Globus pallidus (tissue), 1 donor: Measurements from ENCODE around the gene PRSS33.

Source experiments
- DNase-seq: peaks from one replicate; pipeline ENCODE4 v3.0.0-alpha.2; 2015; ENCODE audit warnings: low spot score

The PRSS33 gene

GRCh38 chr16:2787406-2787805, at the start of gene PRSS33:
PRSS33 (minus strand) TSS chr16:2787560; CDS start chr16:2786547, 1,013 bp downstream.
- DNase-seq, result no peak

- no peak for DNase-seq
Observed at GRCh38 chr16:2836646-2837508, 49.5 kb upstream of the PRSS33 start.

- no peak for DNase-seq
Observed at GRCh38 chr16:2835638-2836493, 48.5 kb upstream of the PRSS33 start.

GRCh38 chr16:2834968-2835367, 47.6 kb upstream of the PRSS33 start:
- DNase-seq, result no peak

- no peak for DNase-seq
Observed at GRCh38 chr16:2833776-2834175, 46.4 kb upstream of the PRSS33 start.

GRCh38 chr16:2831203-2831602, 43.8 kb upstream of the PRSS33 start:
- DNase-seq, result no peak

GRCh38 chr16:2830355-2830695, 43.0 kb upstream of the PRSS33 start:
- no peak for DNase-seq

- no peak for DNase-seq
Observed at GRCh38 chr16:2829501-2830354, 42.4 kb upstream of the PRSS33 start, which contains the start of gene ZG16B. ZG16B (plus strand) TSS chr16:2830303; CDS start chr16:2830442, 139 bp downstream.

GRCh38 chr16:2828876-2829430, 41.6 kb upstream of the PRSS33 start:
- no peak for DNase-seq

- DNase-seq, result no peak
Observed at GRCh38 chr16:2828521-2828840, 41.1 kb upstream of the PRSS33 start.

GRCh38 chr16:2827831-2828520, 40.6 kb upstream of the PRSS33 start:
- no peak for DNase-seq

- no peak for DNase-seq
Observed at GRCh38 chr16:2827374-2827791, 40.0 kb upstream of the PRSS33 start.

- DNase-seq, result no peak
Observed at GRCh38 chr16:2826591-2827373, 39.4 kb upstream of the PRSS33 start.

GRCh38 chr16:2825906-2826305, 38.5 kb upstream of the PRSS33 start:
- no peak for DNase-seq

- no peak for DNase-seq
Observed at GRCh38 chr16:2825049-2825742, 37.8 kb upstream of the PRSS33 start.

- no peak for DNase-seq
Observed at GRCh38 chr16:2824626-2825025, 37.3 kb upstream of the PRSS33 start.

GRCh38 chr16:2822496-2822895, 35.1 kb upstream of the PRSS33 start:
- DNase-seq, result no peak

GRCh38 chr16:2822158-2822495, 34.8 kb upstream of the PRSS33 start:
- no peak for DNase-seq

GRCh38 chr16:2821487-2822157, 34.3 kb upstream of the PRSS33 start:
- no peak for DNase-seq
